ENCODE results near the gene HPCAL1. TPM values are rescaled to one million over a fixed set of nuclear protein-coding genes. Genes with fewer than 3 reads are reported as not detected.

HPCAL1 gene
- polyA plus RNA-seq, 3 donors, result 82.1 to 99.5 (median 98.0) TPM

- no peak overlapping the region for H3K4me3 ChIP-seq (replicated peaks in 1 of 3; ENCODE audit: low read depth in 2 of 3, low read length in 3 of 3)
These were observed 159.7 kb downstream of the HPCAL1 start for GRCh38 chr2:10462178-10463083.

GRCh38 chr2:10465910-10466309, 163.2 kb downstream of the HPCAL1 start:
- Histone ChIP-seq H3K36me3 (replicated peaks in 1 of 2; ENCODE audit: control insufficient read depth in 1 of 2, insufficient read depth in 2 of 2, low read length in 2 of 2) (no peaks in the 10 kb centered on the region), H3K4me2 (replicated peaks; ENCODE audit: extremely low read depth, low read length, poor library complexity, severe bottlenecking) (no peak overlapping the region), H3K79me2 (ENCODE audit: insufficient read depth, low read length) (no peaks in the 10 kb centered on the region), H3K4me1 (ENCODE audit: control insufficient read depth in 1 of 2, insufficient read depth in 2 of 2, low read length in 2 of 2) (no peaks in the 10 kb centered on the region), H3K9ac (ENCODE audit: insufficient read depth, low read length, poor library complexity, severe bottlenecking) (no peak overlapping the region), H4K20me1 (ENCODE audit: insufficient read depth, low read length) (no peaks in the 10 kb centered on the region), H3K9me3 (replicated peaks in 1 of 2; ENCODE audit: control insufficient read depth in 1 of 2, insufficient read depth in 1 of 2, low read length in 2 of 2) (no peaks in the 10 kb centered on the region), H3K27ac (ENCODE audit: low read depth in 1 of 2, low read length in 2 of 2) (no peak overlapping the region), H3K4me3 (replicated peaks in 1 of 3; ENCODE audit: low read depth in 2 of 3, low read length in 3 of 3) (no peak overlapping the region), H2AFZ (ENCODE audit: insufficient read depth, low read depth, low read length, poor library complexity, severe bottlenecking) (no peak overlapping the region), H3K27me3 (ENCODE audit: control insufficient read depth in 2 of 2, insufficient read depth in 2 of 2, low read length in 2 of 2) (no peaks in the 10 kb centered on the region)
- Mint-ChIP-seq H3K27ac (no peak overlapping the region), H3K4me1 (no peaks in the 10 kb centered on the region), H3K27me3 (ENCODE audit: low read depth in 3 of 3) (peaks cover 3 to 10% (median 9%) of the 10 kb centered on the region in 3 donors), H3K4me3 (no peak overlapping the region), H3K9me3 (no peaks in the 10 kb centered on the region), H3K36me3 (no peaks in the 10 kb centered on the region)
- intact Hi-C loops (cut with micrococcal nuclease), result no loop called here
- DNase-seq, result no peak
- 80% methylated on average over 1 of the region's 5 CpGs for WGBS (ENCODE audit: insufficient coverage)
- TF ChIP-seq CTCF (IDR thresholded peaks at IDR 0.05), result no peak

More at GRCh38 chr2:10462178-10463083, 159.7 kb downstream of the HPCAL1 start:
- no peak overlapping the region for H3K4me3 Mint-ChIP-seq
- Histone ChIP-seq H3K9ac (ENCODE audit: insufficient read depth, low read length, poor library complexity, severe bottlenecking) (no peak overlapping the region), H3K4me2 (replicated peaks; ENCODE audit: extremely low read depth, low read length, poor library complexity, severe bottlenecking) (no peak overlapping the region), H3K27ac (ENCODE audit: low read depth in 1 of 2, low read length in 2 of 2) (no peak overlapping the region), H3K79me2 (ENCODE audit: insufficient read depth, low read length) (no peaks in the 10 kb centered on the region), H2AFZ (ENCODE audit: insufficient read depth, low read depth, low read length, poor library complexity, severe bottlenecking) (no peak overlapping the region), H3K4me1 (ENCODE audit: control insufficient read depth in 1 of 2, insufficient read depth in 2 of 2, low read length in 2 of 2) (no peaks in the 10 kb centered on the region), H3K27me3 (ENCODE audit: control insufficient read depth in 2 of 2, insufficient read depth in 2 of 2, low read length in 2 of 2) (no peaks in the 10 kb centered on the region), H4K20me1 (ENCODE audit: insufficient read depth, low read length) (no peaks in the 10 kb centered on the region), H3K36me3 (replicated peaks in 1 of 2; ENCODE audit: control insufficient read depth in 1 of 2, insufficient read depth in 2 of 2, low read length in 2 of 2) (no peaks in the 10 kb centered on the region), H3K9me3 (replicated peaks in 1 of 2; ENCODE audit: control insufficient read depth in 1 of 2, insufficient read depth in 1 of 2, low read length in 2 of 2) (no peaks in the 10 kb centered on the region)
- intact Hi-C loops (cut with micrococcal nuclease), result no loop called here
- peaks cover 4 to 20% (median 16%) of the 10 kb centered on the region in 3 donors for H3K27me3 Mint-ChIP-seq (ENCODE audit: low read depth in 3 of 3)
- no peaks in the 10 kb centered on the region for H3K9me3 Mint-ChIP-seq
- no peaks in the 10 kb centered on the region for H3K36me3 Mint-ChIP-seq
- no peak for TF ChIP-seq CTCF (IDR thresholded peaks at IDR 0.05)
- no peaks in the 10 kb centered on the region for H3K4me1 Mint-ChIP-seq
- 75% methylated on average over 11 of the region's 15 CpGs for WGBS (ENCODE audit: insufficient coverage)
- DNase-seq, result no peak
- no peak overlapping the region for H3K27ac Mint-ChIP-seq
